GM03348 (cell line): ENCODE data around the gene TRMT13.
"Not testable (repeated sequence)": the region's sequence is repeated elsewhere in the genome, so short reads cannot be mapped to it uniquely, and the experiment has no call there.

Experiments
- DNase-seq: peaks from one replicate; pipeline ENCODE4 v3.0.0; 2012; ENCODE audit warnings: low spot score

The TRMT13 gene

DNA sequence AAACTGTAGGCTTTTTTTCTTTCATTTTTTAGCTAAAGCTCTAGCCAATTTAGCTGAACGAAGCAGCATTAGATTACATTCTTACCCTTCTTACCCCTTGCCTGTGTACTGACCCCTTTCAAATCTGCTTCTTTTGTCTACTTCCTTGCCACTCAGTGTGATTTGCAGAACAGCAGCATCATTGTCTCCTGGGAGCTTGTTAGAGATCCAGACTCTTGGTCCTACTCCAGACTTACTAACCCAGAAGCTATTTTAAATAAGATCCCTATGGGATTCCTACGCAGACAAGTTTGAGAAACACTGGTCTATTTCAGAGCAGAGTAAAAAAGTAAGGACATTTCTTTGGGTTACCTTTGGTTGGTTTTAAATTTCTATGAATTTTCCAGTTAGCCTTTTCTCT is 31.3 kb downstream of the TRMT13 start:
- DNase-seq: peak; percentile 75

DNA sequence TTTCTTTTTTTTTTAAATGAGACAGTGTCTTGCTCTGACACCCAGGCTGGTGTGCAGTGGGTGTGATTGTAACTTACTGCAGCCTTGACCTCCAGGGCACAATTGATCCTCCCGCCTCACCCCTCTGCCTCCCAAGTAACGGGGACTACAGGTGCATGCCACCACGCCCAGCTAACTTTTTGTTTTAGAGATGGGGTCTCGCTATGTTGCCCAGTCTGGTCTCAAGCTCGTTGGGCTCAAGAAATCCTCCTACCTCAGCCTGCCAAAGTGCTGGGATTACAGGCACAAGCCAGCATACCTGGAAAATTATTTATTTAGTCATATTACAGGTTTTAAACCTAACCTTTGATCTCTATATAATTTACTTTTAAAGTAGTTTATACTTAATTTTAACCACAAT is 31.7 kb downstream of the TRMT13 start:
- DNase-seq: no peak

DNA sequence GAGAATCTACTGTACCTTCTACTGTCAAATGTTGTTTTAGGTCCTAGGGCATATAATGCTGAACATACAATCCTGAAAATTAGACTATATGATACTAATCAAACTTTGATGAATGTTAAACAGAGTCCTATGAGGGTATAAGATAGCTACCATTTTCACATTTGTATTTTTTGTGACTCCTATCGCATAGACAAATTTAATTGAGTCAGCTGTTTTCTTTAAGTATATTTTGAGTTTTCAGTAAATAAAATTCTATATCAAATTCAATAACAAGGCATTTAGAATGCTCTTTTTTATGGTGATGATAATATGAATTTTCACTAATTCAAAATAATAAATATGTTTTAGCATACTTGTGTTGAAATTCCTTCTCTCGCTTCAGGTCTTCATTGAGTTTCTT is 35.1 kb downstream of the TRMT13 start:
- no peak for DNase-seq

DNA sequence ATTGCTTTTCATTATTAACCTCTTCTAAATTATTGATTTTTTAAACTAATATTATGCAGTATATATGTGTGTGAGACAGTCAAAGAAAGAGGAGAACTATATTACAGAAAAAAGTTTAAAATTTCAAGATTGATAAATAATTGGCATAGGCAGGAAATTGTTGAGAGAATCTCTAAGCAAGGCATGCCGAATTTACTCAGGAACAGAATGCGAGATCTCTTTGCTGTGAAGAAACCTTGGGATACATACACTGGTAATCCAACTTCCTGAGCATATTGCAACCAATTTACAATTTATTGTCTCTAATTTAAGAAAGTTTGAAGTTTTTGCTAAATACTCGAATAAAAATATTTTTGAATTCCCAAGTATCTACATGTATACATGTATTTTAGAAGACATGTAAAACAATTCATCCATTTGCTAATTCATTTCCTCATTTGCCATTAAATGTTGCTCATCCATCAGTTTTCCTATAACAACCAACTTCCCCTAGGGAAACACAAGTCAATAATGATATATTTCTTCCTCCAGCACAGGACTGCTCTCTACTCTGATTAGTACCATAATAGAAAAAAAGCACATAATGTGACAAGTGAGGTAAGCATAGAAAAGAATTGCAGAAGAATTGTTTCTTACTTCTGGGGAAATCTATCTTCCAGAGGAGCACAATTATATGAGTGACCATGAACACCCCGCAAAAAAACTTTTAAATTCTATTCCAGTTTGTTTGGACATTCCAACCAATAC is 44.5 kb downstream of the TRMT13 start:
- DNase-seq: no peak

DNA sequence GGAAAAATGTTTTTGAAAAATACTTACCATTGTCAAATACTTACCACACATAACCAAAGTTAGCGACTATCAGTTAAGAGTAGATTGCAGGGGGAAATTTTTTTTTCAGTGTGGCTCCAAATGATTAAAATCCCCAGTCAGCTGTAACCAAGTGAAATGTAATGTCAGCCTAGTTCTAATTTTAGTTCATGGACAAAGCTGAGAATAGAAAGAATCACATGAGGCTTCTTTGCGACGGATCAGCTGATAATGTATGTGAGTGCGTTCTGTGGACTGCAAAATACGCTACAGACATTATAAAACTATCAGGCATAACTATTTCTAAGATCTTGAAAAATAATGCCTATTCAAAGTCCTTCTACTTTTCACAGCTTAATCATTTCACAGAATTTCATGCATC is 45.1 kb downstream of the TRMT13 start, which contains the start of gene LRRC39:
TSS of gene LRRC39 (minus strand) at position 166 of the 400 bp plus-strand sequence. CDS start 9,740 bp downstream, outside the sequence.
- DNase-seq: no peak

DNA sequence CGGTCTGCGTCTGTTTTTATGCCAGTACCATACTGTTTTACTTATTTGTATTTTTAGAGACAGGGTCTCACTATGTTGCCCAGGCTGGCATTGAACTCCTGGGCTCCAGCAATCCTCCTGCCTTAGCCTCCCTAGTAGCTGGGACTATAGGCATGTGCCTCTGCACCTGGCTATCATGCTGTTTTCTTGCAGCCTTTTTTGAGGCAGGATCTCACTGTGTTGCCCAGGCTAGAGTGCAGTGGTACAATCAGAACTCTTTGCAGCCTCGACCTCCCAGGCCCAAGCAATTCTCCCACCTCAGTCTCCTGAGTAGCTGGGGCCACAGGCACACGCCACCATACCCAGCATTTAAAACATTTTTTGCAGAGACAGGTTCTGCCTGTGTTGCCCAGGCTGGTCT is 50.4 kb downstream of the TRMT13 start:
- no peak for DNase-seq

DNA sequence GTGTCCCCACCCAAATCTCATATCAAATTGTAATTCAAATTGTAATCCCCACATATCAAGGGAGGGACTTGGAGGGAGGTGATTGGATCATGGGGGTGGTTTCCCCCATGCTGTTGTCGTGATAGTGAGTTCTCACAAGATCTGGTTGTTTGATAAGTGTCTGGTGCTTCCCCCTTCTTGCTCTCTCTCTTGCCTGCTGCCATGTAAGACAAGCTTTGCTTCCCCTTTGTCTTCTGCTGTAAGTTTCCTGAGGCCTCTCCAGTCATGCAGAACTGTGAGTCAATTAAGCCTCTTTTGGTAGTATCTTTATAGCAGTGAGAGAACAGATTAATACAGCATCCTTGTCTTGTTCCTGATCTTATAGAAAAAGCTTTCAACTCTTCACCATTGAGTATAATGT is 51.6 kb downstream of the TRMT13 start:
- DNase-seq: no peak

DNA sequence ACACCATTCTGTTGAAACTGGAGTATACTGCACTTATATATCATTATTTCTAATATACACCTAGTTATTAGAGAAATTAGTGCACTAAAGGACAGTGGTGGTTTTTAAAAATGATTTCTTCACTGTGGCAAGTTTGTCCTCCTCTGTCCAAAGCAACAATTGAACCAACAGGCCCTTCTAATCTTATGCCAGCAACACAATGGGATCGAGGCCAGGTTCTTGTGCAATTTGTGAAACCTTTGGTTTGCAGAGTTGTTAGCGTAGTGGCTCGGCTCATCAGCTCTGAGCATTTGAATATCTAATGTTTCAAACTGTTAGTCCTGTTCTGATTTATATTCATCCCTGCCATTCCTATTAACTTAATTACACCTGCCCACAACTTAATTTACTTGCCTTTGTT is 54.9 kb downstream of the TRMT13 start:
- peak; percentile 29 for DNase-seq

DNA sequence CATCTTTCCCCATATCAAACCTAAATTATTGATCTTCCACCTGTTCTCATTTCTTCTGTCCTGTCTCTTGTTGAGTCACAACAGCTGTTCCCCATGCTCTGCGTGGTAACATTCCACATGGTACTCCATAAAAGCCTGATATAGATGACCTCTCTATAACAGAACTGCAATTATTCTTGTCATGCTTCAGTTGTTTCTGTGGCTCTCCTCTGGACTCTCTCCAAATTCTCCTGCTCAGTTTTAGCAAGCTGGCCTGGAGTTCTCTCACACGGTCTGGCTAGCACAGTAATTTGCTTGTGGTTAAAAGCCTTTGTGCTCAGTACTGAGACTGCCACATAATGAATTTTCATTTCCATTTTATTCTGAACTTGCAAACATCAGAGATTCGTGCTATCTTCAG is 55.7 kb downstream of the TRMT13 start:
- peak; percentile 63 for DNase-seq

DNA sequence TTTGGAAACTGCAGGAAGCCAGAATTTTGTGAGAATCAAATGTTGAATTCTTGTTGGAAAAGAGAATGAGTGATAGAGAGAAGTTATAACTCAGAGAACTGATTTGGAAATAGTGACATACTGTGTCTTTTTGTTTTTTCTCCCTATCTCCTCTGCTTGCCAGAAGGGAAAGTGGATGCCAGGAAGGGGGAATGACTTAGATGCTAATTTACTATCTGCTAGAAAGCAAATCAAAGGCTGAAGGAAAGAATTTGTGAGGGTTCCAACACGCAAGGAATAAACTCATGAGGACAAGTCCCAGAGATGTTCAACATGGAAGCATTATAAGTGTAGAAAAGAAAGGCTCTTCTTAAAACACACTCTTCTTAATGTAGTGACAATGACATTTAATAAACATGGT is 65.6 kb downstream of the TRMT13 start:
- DNase-seq: no peak

DNA sequence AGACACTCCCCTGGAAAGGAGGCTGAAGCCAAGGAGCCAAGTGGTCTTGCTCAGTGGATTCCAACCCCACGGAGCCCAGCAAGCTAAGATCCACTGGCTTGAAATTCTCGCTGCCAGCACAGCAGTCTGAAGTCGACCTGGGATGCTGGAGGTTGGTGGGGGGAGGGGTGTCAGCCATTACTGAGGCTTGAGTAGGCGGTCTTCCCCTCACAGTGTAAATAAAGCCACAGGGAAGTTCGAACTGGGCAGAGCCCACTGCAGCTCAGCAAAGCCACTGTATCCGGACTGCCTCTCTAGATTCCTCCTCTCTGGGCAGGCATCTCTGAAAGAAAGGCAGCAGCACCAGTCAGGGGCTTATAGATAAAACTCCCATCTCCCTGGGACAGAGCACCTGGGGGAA is 67.1 kb downstream of the TRMT13 start:
- not testable (repeated sequence) for DNase-seq
